T-helper 2 cell (primary cell): ENCODE data around the gene DCTN3.

Experiments
- DNase-seq, 5 experiments: peaks; one replicate each; pipeline versions ENCODE4 v3.0.0 to v3.0.0-alpha.2; 2012 to 2022

DCTN3 gene

DNA sequence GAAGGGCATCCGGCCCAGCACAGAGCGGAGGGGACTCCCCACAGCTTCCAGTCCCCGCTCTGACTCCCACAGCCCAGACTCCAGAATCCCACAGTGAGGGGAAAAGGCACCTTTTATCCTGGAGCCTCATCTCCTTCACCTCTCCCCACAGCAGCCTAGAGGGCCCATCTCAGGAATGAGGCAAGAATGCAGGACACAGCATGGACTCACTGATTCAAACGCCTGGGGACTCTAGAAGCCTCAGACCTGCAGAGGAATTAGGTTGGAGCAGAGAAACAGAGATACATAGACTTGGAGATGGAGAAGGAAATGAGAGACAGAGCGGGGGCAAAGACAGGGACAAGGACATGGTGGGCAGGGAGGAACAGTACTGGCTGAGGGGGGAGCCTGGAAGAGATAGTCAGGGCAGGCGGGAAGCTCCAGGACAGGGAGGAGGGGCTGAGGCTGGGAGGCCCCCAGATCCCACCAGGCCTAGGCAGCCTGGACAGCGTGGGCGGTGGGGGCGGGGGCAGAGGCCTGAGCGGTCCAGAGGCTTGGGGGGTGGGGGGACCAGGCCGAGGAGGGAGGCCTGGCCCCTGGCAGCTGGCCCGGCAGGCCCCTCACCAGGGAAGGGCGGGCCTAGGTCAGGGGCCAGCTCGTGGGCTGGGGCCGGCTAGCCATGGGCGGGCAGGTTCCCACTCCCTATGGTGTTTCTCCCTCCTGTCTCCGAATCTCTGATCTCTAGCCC, 46.5 kb downstream of the DCTN3 start:
- no peak for DNase-seq

DNA sequence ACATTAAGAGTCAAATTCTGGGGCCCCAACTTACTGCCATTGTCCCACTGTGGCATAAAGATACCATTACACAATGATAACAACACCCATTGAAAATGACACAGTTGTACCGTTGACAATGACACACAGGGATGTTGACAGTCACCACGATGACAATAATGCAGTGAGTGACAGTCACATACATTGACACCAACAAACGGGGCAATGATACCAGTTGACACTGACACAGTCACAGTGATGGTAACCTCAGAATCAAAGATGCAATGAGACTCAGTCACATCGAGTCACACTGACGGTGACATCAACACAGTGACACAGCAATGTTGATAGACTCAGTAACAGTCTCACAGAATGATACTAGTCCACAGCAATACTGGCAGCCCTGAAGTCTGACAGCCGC, 47.7 kb downstream of the DCTN3 start:
- DNase-seq = no peak

GRCh38 chr9:34572092-34572491, 48.2 kb downstream of the DCTN3 start:
- DNase-seq = no peak

DNA sequence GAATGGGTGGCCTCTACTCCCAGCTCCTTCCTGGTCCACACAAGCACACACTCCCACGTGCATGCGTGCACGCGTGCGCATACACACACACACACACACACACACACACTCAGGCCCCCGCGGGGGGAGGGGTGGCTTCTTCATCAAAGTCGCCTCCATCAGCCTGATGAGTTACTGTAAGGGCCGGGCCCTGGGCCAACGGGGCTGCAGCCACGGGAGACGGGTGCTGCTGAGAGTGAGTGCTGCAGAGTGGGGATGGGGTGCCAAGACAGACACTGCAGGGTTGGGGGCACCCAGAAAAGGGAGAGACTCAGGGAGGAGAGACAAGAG, 48.8 kb downstream of the DCTN3 start:
- DNase-seq = no peak

GRCh38 chr9:34570809-34571480, 49.4 kb downstream of the DCTN3 start:
- DNase-seq = no peak

DNA sequence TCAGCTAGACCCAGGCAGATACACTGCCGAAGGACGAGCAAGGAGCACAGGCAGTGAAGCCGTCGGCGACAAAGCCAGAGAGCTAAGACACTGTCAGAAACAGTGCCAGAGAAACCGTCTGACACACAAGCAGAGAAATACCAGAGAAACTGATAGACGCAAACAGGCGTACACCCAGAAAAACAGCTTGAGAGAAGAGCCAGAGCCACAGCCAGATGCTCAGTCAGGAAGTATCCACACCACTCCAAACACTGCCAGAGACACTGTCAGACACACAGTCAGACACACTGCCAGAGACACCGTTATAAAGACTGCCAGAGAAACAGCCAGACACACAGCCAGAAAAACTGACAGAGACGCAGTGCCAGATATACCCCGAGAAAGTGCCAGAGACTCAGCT, 49.9 kb downstream of the DCTN3 start:
- DNase-seq = no peak

DNA sequence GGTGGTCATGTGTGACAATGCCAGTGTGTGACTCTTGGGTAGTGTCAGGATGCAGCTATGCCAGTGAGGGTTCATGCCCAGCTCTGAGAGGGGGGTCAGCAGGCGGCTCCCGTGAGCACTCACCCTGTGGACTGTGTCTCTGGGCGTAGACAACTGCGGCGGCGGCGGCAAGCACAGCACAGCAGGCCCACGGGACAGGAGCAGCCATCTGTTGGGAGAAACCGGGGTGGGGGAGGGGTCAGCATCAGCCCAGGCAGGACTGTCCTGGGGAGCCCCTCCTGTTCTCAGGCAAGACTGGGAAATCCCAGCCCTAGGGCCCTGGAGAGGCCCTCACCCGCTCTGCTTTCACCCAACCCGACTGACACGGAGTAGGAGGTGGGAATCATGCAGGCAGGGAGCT, 51.5 kb downstream of the DCTN3 start:
- DNase-seq = no peak

GRCh38 chr9:34568133-34568532, 52.2 kb downstream of the DCTN3 start:
- no peak for DNase-seq

DNA sequence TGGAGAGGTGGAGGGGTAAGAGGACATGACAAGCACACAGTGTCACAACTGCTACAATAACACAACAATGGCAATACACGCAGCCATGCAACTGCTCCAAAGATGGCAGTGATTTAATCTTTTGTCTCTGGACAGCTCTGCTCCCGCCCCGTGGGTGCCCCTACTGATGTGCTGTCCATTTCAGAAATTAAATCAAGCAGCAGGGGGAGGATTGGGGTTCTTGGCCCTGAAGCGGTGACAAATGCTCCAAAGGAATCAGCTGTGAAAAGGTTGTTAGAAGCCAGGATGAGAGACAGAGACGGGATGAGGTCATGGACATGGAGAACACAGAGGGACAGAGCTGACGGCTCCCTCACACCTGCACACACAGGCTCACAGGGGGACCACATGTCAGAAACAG, 53.3 kb downstream of the DCTN3 start:
- no peak for DNase-seq

DNA sequence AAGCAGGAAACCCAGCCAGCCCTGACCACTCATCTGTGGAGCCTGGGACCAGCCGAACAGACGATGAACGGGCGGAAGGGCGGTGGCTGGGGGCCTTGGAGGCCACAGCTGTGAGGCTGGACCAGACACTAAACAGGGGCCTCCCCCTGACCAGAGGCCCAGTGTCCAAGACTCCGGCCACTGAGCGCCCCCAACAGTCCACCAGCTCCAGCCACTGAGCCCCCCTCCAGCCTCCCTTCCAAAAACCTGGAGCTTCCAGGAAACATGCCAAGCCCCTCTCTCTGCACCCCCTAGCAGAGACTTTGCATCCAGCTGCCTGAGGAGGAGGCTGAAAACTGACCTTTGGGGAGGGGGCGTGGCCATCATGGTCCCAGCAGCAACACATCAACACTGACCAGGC, 54.0 kb downstream of the DCTN3 start:
- no peak for DNase-seq

DNA sequence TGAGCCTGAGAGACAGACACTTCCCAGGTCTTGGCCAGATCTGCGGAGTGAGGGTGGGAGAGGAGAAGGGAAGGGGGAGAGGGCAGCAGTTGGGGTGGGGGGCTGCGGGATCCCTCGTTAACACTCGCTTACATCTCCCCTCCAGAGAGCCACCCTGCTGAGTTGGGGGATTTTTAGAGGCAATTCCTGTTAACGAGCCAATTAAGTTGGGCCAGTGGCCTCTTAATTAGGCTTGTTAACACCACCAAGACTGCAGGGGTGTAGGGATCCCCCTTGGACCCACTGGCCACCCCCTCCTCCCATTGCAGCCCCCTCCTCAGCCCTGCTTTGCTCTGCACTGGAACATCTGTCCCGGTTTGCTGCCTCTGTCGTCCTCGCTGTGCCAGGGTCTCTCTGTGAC, 54.4 kb downstream of the DCTN3 start:
- no peak for DNase-seq

- DNase-seq = no peak
Observed at GRCh38 chr9:34564617-34565016, 55.7 kb downstream of the DCTN3 start.
